Spinal cord (tissue), 10 donors: ENCODE results near the gene MAPKBP1. TPM values are rescaled to one million over a fixed set of nuclear protein-coding genes. Genes with fewer than 3 reads are reported as not detected.
"Not testable (repeated sequence)": the region's sequence is repeated elsewhere in the genome, so short reads cannot be mapped to it uniquely, and the experiment has no call there.

ENCODE experiments used
- DNase-seq, 6 donors: peaks; one replicate each; pipeline versions ENCODE4 v3.0.0 to v3.0.0-alpha.2; 2013 to 2015; ENCODE audit warnings: low spot score in 6 of 6, low read depth in 4 of 6
- H3K27ac ChIP-seq: one replicate; pipeline ENCODE4 v1.5.1; 2013; ENCODE audit warnings: low read depth, low read length, control low read depth
- H3K27me3 ChIP-seq: one replicate; pipeline ENCODE4 v1.6.1; 2013; ENCODE audit warnings: low read length; ENCODE audit not compliant: control insufficient read depth, insufficient read depth
- H3K36me3 ChIP-seq: one replicate; pipeline ENCODE4 v1.6.1; 2013; ENCODE audit warnings: low read length; ENCODE audit not compliant: control insufficient read depth, insufficient read depth
- H3K4me1 ChIP-seq: one replicate; pipeline ENCODE4 v1.6.1; 2013; ENCODE audit warnings: low read length; ENCODE audit not compliant: control insufficient read depth, insufficient read depth
- H3K4me3 ChIP-seq: one replicate; pipeline ENCODE4 v1.5.1; 2013; ENCODE audit warnings: low read depth, low read length, control low read depth
- H3K9me3 ChIP-seq: one replicate; pipeline ENCODE4 v1.6.1; 2013; ENCODE audit warnings: low read length; ENCODE audit not compliant: control insufficient read depth, insufficient read depth
- WGBS: methylation state at CpG from one replicate; pipeline ENCODE4 v1.1.5; 2013; ENCODE audit warnings: missing lambda C conversion rate; ENCODE audit not compliant: insufficient coverage; 5-methylcytosine and 5-hydroxymethylcytosine counted together
- polyA plus RNA-seq, 2 donors: library from polyadenylated mRNA; unstranded; fragments of 120-200 nt; gene quantifications; one replicate each; pipeline ENCODE4 v1.2.1, GENCODE V29; 2013; ENCODE audit not compliant: insufficient read length in 2 of 2
- total RNA-seq, 2 donors: library from RNA; depleted of rRNA in 1 of 2; stranded (reverse); fragments of 120-200 nt in 1 of 2; fragments of >200 nt in 1 of 2; gene quantifications; one replicate each; pipeline versions ENCODE4 v1.2.3 to v1.2.4, GENCODE V29; 2013 to 2014
- donor health status: healthy.

The MAPKBP1 gene
- total and polyA plus RNA-seq, 4 donors = 27.1 to 52.6 (median 31.8) TPM

DNA sequence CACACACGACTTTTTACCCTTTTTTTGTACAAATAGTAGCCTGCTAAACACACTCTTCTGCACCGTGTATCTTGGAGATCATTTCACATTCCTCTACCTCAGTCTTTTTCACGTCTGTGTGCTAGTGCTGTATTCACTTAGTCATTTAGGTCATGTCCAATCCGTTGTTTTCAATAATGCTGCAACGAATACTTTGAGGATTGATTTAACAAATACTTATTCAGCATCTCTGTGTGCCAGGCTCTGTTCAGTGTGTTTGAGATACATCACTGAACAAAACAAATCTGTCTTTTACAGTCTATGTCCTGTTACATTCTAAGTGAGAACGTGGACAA is 54.5 kb downstream of the MAPKBP1 start:
- Histone ChIP-seq H3K4me3 (peak overlapping the region; percentile 95), H3K36me3 (peaks cover 57% of the 10 kb centered on the region), H3K4me1 (peaks cover 21% of the 10 kb centered on the region), H3K9me3 (no peaks in the 10 kb centered on the region), H3K27me3 (no peaks in the 10 kb centered on the region), H3K27ac (peak overlapping the region; percentile 90)
- 20% methylated on average over 2 of the region's 6 CpGs for WGBS
- peak in 2 of 6 donors; percentile 35 to 60 for DNase-seq

DNA sequence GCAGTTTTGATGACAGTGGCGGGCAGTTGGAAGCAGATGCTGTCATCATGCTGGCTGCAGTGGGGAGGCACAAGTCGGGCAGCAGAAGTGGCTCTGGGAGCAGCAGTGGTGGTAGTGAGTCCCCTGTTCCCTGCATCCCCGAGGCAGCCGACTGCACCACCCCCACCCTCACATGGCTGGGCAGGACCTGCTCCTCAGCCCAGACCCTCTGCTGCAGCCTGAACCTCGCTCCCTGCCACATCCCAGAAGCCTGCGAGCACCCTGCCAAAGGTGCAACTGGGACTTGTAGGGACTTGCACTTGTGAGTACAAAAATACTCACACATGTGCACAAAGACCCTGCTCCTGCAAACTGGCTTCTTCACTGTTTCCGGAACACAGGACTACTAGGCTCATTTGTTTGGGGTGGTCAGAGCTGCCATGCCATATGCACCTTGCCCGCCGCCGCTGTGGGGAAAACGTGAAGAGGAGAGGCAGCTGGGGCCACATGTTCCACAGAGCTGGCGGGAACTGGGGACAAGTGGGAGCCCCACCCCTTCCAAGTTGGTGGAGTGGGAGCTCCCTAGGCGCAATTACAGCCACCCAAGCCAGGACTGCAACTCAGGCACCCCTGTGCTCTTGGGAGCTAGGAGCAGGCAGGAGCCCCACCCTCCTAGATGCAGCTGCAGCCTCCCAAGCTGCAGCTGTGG is 55.8 kb downstream of the MAPKBP1 start:
- peaks cover 59% of the 10 kb centered on the region for H3K36me3 ChIP-seq
- DNase-seq = no peak
- no peaks in the 10 kb centered on the region for H3K9me3 ChIP-seq
- H3K27ac ChIP-seq = no peak overlapping the region
- WGBS = 94% methylated on average over 12 of the region's 13 CpGs
- no peak overlapping the region for H3K4me3 ChIP-seq
- no peaks in the 10 kb centered on the region for H3K27me3 ChIP-seq
- H3K4me1 ChIP-seq = peaks cover 21% of the 10 kb centered on the region

DNA sequence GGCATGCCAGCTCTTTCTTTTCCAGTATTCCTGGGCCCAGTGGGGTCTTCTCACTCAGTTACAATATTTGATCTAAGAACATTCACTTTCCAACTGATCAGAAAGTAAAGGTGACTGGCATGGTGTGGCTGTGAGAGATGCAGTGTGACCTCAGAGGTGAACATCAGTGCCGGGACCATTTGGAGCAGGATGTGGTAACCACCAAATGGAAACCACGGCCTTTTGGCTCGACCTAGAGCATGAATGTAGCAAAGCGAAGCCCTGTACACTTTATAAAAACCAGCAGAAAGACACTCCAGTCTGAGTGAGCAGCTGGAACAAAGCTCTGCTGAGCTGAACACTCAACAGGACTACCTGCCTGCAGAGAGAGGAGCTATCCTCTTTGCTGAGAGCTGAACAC is 57.0 kb downstream of the MAPKBP1 start:
- H3K9me3 ChIP-seq, H3K4me3 ChIP-seq, H3K27ac ChIP-seq, DNase-seq, H3K27me3 ChIP-seq: not testable (repeated sequence)
- 84% methylated on average over 3 of the region's 4 CpGs for WGBS
- Histone ChIP-seq H3K36me3 (peaks cover 58% of the 10 kb centered on the region), H3K4me1 (peaks cover 21% of the 10 kb centered on the region)

DNA sequence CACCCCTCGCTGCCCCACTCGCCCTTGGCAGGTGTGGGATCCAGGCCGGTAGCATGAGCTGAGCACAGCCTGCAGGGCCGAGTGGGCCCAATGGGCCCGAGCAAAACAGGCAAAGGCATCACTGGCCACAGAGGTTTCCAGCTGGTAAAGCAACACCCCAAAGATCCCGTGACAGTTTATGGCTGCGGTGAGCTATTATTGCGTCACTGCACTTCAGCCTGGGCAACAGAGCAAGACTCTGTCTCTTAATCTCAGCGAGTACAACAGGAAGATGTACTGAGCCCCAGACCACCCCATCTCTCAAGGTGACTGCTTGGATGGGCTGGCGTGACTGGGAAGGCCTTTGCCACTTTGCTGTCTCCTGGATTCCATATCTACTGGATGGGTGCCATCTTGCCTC is 57.9 kb downstream of the MAPKBP1 start:
- H3K9me3 ChIP-seq = no peaks in the 10 kb centered on the region
- no peak for DNase-seq
- peaks cover 19% of the 10 kb centered on the region for H3K4me1 ChIP-seq
- H3K27me3 ChIP-seq = no peaks in the 10 kb centered on the region
- WGBS = 98% methylated on average over 10 of the region's 10 CpGs
- H3K36me3 ChIP-seq = peaks cover 61% of the 10 kb centered on the region
- H3K27ac ChIP-seq = no peak overlapping the region
- no peak overlapping the region for H3K4me3 ChIP-seq

DNA sequence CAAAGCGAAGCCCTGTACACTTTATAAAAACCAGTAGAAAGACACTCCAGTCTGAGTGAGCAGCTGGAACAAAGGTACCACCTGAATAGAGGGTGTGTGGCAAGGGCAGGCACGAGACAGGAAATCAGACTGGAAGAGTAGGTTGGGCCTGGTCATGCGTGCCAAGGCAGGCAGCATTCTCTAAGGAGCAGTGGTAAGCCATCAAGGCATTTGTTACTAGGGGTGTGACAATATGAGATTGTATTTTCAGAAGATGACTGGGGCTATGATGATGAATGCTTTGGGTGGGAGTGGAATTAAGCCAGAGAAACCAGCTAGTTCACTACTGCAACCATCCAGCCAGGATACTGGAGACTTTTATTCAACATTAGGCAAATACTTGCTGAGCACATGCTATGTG is 58.6 kb downstream of the MAPKBP1 start:
- WGBS = 96% methylated on average over 2 of the region's 3 CpGs
- DNase-seq = no peak
- H3K27ac ChIP-seq = no peak overlapping the region
- H3K27me3 ChIP-seq = no peaks in the 10 kb centered on the region
- H3K9me3 ChIP-seq = no peaks in the 10 kb centered on the region
- no peak overlapping the region for H3K4me3 ChIP-seq
- H3K4me1 ChIP-seq = peaks cover 14% of the 10 kb centered on the region
- H3K36me3 ChIP-seq = peaks cover 67% of the 10 kb centered on the region

DNA sequence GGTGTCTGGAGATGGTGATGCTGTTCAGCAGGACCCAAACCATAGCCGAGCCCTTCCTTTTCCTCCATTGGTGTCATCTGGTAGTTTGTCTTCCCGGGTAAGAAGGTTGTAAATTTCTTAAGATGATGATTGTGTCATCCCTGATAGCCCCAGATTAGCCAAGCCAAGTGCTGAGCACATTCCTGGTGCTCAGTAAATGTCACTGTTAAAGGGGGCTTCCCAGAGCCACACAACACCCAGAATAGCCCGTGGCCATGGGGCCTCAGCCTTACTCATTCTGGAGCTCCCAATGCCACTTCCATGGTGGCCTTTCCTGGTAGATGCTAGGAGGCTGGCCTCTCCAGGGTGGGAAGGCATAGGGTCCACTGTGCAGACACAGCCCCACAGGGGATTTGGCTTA is 59.8 kb downstream of the MAPKBP1 start:
- H3K27ac ChIP-seq = no peak overlapping the region
- H3K36me3 ChIP-seq = peaks cover 79% of the 10 kb centered on the region
- DNase-seq = no peak
- no peak overlapping the region for H3K4me3 ChIP-seq
- peaks cover 14% of the 10 kb centered on the region for H3K4me1 ChIP-seq
- 100% methylated on average over 1 of the region's 3 CpGs for WGBS
- no peaks in the 10 kb centered on the region for H3K9me3 ChIP-seq
- H3K27me3 ChIP-seq = no peaks in the 10 kb centered on the region

DNA sequence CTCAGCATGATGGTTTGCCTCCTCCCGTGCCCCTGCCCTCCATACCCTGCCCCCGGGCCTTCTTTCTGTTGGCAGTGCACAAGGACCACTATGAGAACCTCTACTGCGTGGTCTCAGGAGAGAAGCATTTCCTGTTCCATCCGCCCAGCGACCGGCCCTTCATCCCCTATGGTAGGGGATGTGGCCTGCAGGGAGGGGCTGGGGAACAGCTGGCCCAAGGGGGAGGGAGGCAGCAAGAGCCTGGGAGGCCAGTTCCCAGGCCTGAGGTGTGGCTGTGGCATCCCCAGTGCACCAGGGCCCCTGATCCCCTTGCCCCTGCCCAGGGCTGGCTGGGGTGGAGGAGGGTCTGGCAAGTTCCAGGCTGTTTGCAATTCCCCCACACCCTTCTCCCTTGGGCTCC is 61.8 kb downstream of the MAPKBP1 start:
- H3K36me3 ChIP-seq = peaks cover 84% of the 10 kb centered on the region
- H3K27me3 ChIP-seq = no peaks in the 10 kb centered on the region
- no peaks in the 10 kb centered on the region for H3K4me1 ChIP-seq
- H3K27ac ChIP-seq = no peak overlapping the region
- no peaks in the 10 kb centered on the region for H3K9me3 ChIP-seq
- no peak overlapping the region for H3K4me3 ChIP-seq
- WGBS = 75% methylated on average over 5 of the region's 6 CpGs
- no peak for DNase-seq

DNA sequence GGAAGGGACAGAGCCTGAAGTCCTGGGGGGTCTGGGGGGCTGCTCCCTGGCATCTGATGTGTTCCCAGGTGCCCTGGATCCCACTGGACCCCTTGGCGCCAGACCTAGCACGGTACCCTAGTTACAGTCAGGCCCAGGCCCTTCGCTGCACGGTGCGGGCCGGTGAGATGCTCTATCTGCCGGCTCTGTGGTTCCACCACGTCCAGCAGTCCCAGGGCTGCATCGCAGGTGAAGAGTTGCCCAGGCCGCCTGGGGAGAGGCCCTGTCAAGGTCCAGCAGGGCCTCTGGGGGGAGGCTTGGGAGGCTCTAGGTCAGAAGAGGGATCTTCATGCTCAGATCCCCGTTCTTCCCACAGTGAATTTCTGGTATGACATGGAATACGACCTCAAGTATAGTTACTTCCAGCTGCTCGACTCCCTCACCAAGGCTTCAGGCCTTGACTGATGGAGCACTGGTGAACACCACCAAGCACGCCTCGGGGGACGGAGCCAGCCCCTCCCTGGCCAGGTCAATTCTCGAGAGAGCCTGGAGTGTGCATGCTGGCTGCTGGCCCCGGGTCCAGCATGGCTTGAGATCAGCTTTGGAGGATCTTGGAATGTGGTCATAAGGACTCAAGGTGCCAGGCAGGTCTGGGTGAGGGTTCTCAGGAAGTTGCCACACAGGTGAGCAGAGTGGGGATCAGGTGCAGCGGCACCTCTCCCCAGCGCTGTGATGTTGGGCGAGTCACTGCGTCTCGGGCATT is 62.6 kb downstream of the MAPKBP1 start:
- Histone ChIP-seq H3K27ac (no peak overlapping the region), H3K9me3 (no peaks in the 10 kb centered on the region), H3K4me3 (no peak overlapping the region), H3K27me3 (no peaks in the 10 kb centered on the region), H3K4me1 (no peaks in the 10 kb centered on the region), H3K36me3 (peaks cover 85% of the 10 kb centered on the region)
- no peak for DNase-seq
- 95% methylated on average over 22 of the region's 23 CpGs for WGBS

DNA sequence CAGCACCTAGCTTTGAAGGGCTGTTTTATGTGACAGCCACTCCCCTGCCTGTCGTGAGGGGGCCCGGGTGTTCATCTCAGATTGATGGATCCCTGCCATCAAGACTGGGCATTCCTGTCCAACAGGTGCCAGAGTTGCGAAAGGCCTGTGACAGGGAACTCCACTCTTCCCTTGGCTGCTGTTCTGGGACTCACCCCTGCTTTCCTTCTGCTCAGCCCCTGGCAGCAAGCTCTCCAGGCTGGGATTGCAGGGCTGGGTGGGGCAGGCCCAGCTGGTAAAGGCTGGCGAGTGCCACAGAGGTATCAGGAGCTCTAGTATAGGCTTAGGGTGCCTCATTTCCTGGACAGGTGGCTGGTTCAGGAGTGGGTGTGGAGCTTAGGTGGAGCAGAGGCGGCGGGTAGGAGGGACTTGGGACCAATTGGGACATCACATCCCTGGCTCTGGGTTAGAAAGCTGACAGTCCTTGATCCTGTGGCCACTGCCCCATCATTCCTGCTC is 64.2 kb downstream of the MAPKBP1 start, which contains the start of gene PLA2G4B:
PLA2G4B (plus strand) TSS at position 448 of the 498 bp plus-strand sequence. CDS start 67 bp downstream, outside the sequence.
- no peak for DNase-seq
- Histone ChIP-seq H3K27ac (no peak within 1 kb of the TSS), H3K36me3 (peaks cover 92% of the 10 kb centered on the region), H3K4me3 (no peak within 1 kb of the TSS), H3K27me3 (no peaks in the 10 kb centered on the region), H3K4me1 (no peaks in the 10 kb centered on the region), H3K9me3 (no peaks in the 10 kb centered on the region)
- 89% methylated on average over 6 of the region's 6 CpGs for WGBS
